H1 (cell line): ENCODE results near the gene SLC44A5. TPM values are rescaled to one million over a fixed set of nuclear protein-coding genes. Genes with fewer than 3 reads are reported as not detected.

Source experiments
- CTCF ChIA-PET: fragments of 300-600 bp; sonication (Branson Sonifier 250); formaldehyde crosslinking; loops from one replicate; lab custom pipeline; 2021; ENCODE audit not compliant: partially characterized antibody; lab: Charles Lee
- POLR2A ChIA-PET: fragments of 300-600 bp; sonication (Branson Sonifier 250); formaldehyde crosslinking; loops from one replicate; lab custom pipeline; 2021; ENCODE audit warnings: inconsistent platforms; ENCODE audit not compliant: partially characterized antibody; lab: Charles Lee
- DNase-seq, 2 experiments: peaks; one replicate each; pipeline versions ENCODE4 v3.0.0 to v3.0.0-alpha.2; 2010 to 2022; ENCODE audit warnings: low spot score in 2 of 2, low read depth in 1 of 2, mixed read lengths in 1 of 2
- FAIRE-seq: peaks from 2 replicates; lab custom pipeline; 2011; peaks lifted over from hg19 to GRCh38; lab: Jason Lieb, UNC
- H2AFZ ChIP-seq: 2 replicates; pipeline ENCODE4 v1.8.1; 2012; ENCODE audit warnings: low read length, inconsistent platforms
- H2AK5ac ChIP-seq: 2 replicates; pipeline ENCODE4 v1.6.1; 2013; ENCODE audit warnings: low read depth, low read length
- H2BK120ac ChIP-seq: replicated peaks from 2 replicates; pipeline ENCODE3; 2013; ENCODE audit warnings: low read depth, low read length, inconsistent platforms
- H2BK12ac ChIP-seq: 2 replicates; pipeline ENCODE4 v1.6.1; 2013; ENCODE audit warnings: low read depth, low read length
- H2BK15ac ChIP-seq: 2 replicates; pipeline ENCODE4 v1.6.1; 2013; ENCODE audit warnings: low read length
- H2BK20ac ChIP-seq: 2 replicates; pipeline ENCODE4 v1.6.1; 2013; ENCODE audit warnings: low read length
- H2BK5ac ChIP-seq: 2 replicates; pipeline ENCODE4 v1.6.1; 2013; ENCODE audit warnings: low read depth, low read length
- H3K14ac ChIP-seq: 2 replicates; pipeline ENCODE4 v1.6.1; 2013; ENCODE audit warnings: inconsistent platforms; ENCODE audit not compliant: insufficient read length
- H3K18ac ChIP-seq: 2 replicates; pipeline ENCODE4 v1.6.1; 2013; ENCODE audit warnings: low read length; ENCODE audit errors: extremely low read depth
- H3K23ac ChIP-seq: 2 replicates; pipeline ENCODE4 v1.6.1; 2013; ENCODE audit warnings: inconsistent platforms; ENCODE audit not compliant: insufficient read length
- H3K23me2 ChIP-seq: 2 replicates; pipeline ENCODE4 v1.6.1; 2013; ENCODE audit warnings: low read depth, low read length
- H3K27ac ChIP-seq: 2 replicates; pipeline ENCODE4 v1.6.1; 2011; ENCODE audit warnings: low read depth, low read length, inconsistent platforms
- H3K27me3 ChIP-seq, 4 experiments: replicated peaks in 1 of 4; 1 replicate in 1 of 4; 2 replicates in 3 of 4; pipeline versions ENCODE4 v1.6.1 to v1.8.1; 2011 to 2013; ENCODE audit warnings: low read length in 3 of 4, mild to moderate bottlenecking in 3 of 4, inconsistent platforms in 2 of 4, mixed read lengths in 2 of 4, moderate library complexity in 1 of 4; ENCODE audit not compliant: control insufficient read depth in 3 of 4, insufficient read depth in 3 of 4; ENCODE audit errors: extremely low read depth in 1 of 4
- H3K36me3 ChIP-seq, 4 experiments: 2 replicates each; pipeline versions ENCODE4 v1.6.1 to v1.8.1; 2011 to 2013; ENCODE audit warnings: mild to moderate bottlenecking in 4 of 4, low read length in 3 of 4, moderate library complexity in 2 of 4, control low read depth in 1 of 4, inconsistent platforms in 1 of 4; ENCODE audit not compliant: insufficient read depth in 4 of 4, control insufficient read depth in 2 of 4
- H3K4ac ChIP-seq: replicated peaks from 2 replicates; pipeline ENCODE3; 2013; ENCODE audit warnings: low read length, low read depth, mixed read lengths, inconsistent platforms; ENCODE audit not compliant: insufficient read length
- H3K4me1 ChIP-seq, 4 experiments: replicated peaks in 1 of 4; 1 replicate in 1 of 4; 2 replicates in 3 of 4; pipeline versions ENCODE4 v1.6.1 to v1.8.1; 2011 to 2013; ENCODE audit warnings: low read length in 3 of 4, inconsistent platforms in 2 of 4, mixed read lengths in 1 of 4; ENCODE audit not compliant: insufficient read depth in 4 of 4, control insufficient read depth in 3 of 4
- H3K4me2 ChIP-seq, 2 experiments: 2 replicates each; pipeline versions ENCODE4 v1.6.1 to v1.8.1; 2011 to 2013; ENCODE audit warnings: low read depth in 2 of 2, low read length in 2 of 2, control low read depth in 1 of 2, inconsistent platforms in 1 of 2, mild to moderate bottlenecking in 1 of 2; ENCODE audit not compliant: insufficient read depth in 1 of 2
- H3K4me3 ChIP-seq, 4 experiments: fragments of 200-600, 300-600 bp in 1 of 4; sonication (generic), shearing (Covaris generic), sonication (Bioruptor Twin) in 1 of 4; 2 replicates each; pipeline versions ENCODE4 v1.5.1 to v1.8.1; 2011 to 2016; ENCODE audit warnings: low read length in 4 of 4, low read depth in 3 of 4, control low read depth in 2 of 4, inconsistent platforms in 2 of 4, mild to moderate bottlenecking in 2 of 4, mixed read lengths in 1 of 4, moderate library complexity in 1 of 4; ENCODE audit not compliant: insufficient read depth in 2 of 4; ENCODE audit errors: extremely low read depth in 1 of 4
- H3K56ac ChIP-seq: replicated peaks from 2 replicates; pipeline ENCODE3; 2013; ENCODE audit warnings: low read depth, mild to moderate bottlenecking, mixed read lengths, low read length, inconsistent platforms; ENCODE audit not compliant: insufficient read length
- H3K79me1 ChIP-seq: 2 replicates; pipeline ENCODE4 v1.6.1; 2013; ENCODE audit warnings: low read depth, low read length, control low read depth
- H3K79me2 ChIP-seq, 2 experiments: 2 replicates each; pipeline versions ENCODE4 v1.6.1 to v1.8.1; 2012 to 2013; ENCODE audit warnings: low read length in 2 of 2, mild to moderate bottlenecking in 2 of 2, inconsistent platforms in 1 of 2; ENCODE audit not compliant: insufficient read depth in 2 of 2, control insufficient read depth in 1 of 2
- H3K9ac ChIP-seq, 4 experiments: replicated peaks in 1 of 4; 1 replicate in 1 of 4; 2 replicates in 3 of 4; pipeline versions ENCODE4 v1.6.1 to v1.8.1; 2011 to 2013; ENCODE audit warnings: low read depth in 3 of 4, low read length in 3 of 4, control low read depth in 2 of 4, mild to moderate bottlenecking in 2 of 4, moderate library complexity in 2 of 4, inconsistent platforms in 1 of 4; ENCODE audit errors: extremely low read depth in 1 of 4
- H3K9me3 ChIP-seq, 2 experiments: 2 replicates each; pipeline versions ENCODE4 v1.6.1 to v1.8.1; 2012 to 2013; ENCODE audit warnings: mild to moderate bottlenecking in 2 of 2, moderate library complexity in 2 of 2, control low read depth in 1 of 2, inconsistent platforms in 1 of 2, low read depth in 1 of 2, low read length in 1 of 2, mixed read lengths in 1 of 2; ENCODE audit not compliant: insufficient read depth in 2 of 2
- H4K20me1 ChIP-seq, 2 experiments: replicated peaks in 1 of 2; 2 replicates each; pipeline versions ENCODE3 to v1.8.1; 2011 to 2013; ENCODE audit warnings: inconsistent platforms in 2 of 2, low read length in 2 of 2, mild to moderate bottlenecking in 1 of 2; ENCODE audit not compliant: insufficient read depth in 2 of 2, control insufficient read depth in 1 of 2
- H4K5ac ChIP-seq: 2 replicates; pipeline ENCODE4 v1.6.1; 2013; ENCODE audit warnings: low read length, low read depth, mixed read lengths, inconsistent platforms; ENCODE audit not compliant: insufficient read length
- H4K8ac ChIP-seq: 2 replicates; pipeline ENCODE4 v1.8.0; 2013; ENCODE audit warnings: mild to moderate bottlenecking, moderate library complexity, low read length, inconsistent platforms; ENCODE audit not compliant: insufficient read depth; ENCODE audit errors: extremely low read depth
- H4K91ac ChIP-seq: replicated peaks from 2 replicates; pipeline ENCODE3; 2013; ENCODE audit warnings: low read length, mixed read lengths, inconsistent platforms; ENCODE audit not compliant: insufficient read length
- ATF3 ChIP-seq: IDR thresholded peaks from 2 replicates; pipeline ENCODE4 v1.6.1; 2011; ENCODE audit warnings: low read depth, mild to moderate bottlenecking, low read length; ENCODE audit not compliant: insufficient read depth
- BCL11A ChIP-seq, 2 experiments: IDR thresholded peaks; one replicate each; pipeline ENCODE4 v1.6.1; 2011; ENCODE audit warnings: low read depth in 2 of 2, low read length in 2 of 2, mild to moderate bottlenecking in 2 of 2
- CTBP2 ChIP-seq: IDR thresholded peaks from 2 replicates; pipeline ENCODE4 v1.7.0; 2011; ENCODE audit warnings: borderline replicate concordance, mild to moderate bottlenecking, moderate library complexity, mixed read lengths, low read length; ENCODE audit not compliant: insufficient read depth, insufficient read length
- CTCF ChIP-seq, 3 experiments: IDR thresholded peaks; 1 replicate in 2 of 3; 2 replicates in 1 of 3; pipeline versions ENCODE4 v1.5.1 to v1.6.1; 2011; ENCODE audit warnings: low read length in 3 of 3, mild to moderate bottlenecking in 3 of 3, inconsistent platforms in 2 of 3, low read depth in 1 of 3, moderate library complexity in 1 of 3; ENCODE audit not compliant: insufficient read depth in 1 of 3; ENCODE audit errors: control extremely low read depth in 1 of 3
- NANOG ChIP-seq: IDR thresholded peaks from 2 replicates; pipeline ENCODE4 v1.6.1; 2011; ENCODE audit warnings: low read length, low read depth, mild to moderate bottlenecking, inconsistent platforms; ENCODE audit not compliant: insufficient read depth, poor library complexity, severe bottlenecking
- NRF1 ChIP-seq: IDR thresholded peaks from 2 replicates; pipeline ENCODE4 v1.6.1; 2011; ENCODE audit warnings: mild to moderate bottlenecking, low read depth, low read length, improper control_type of control experiment
- RAD21 ChIP-seq, 2 experiments: IDR thresholded peaks in 1 of 2; conservative IDR thresholded peaks in 1 of 2; 2 replicates each; pipeline ENCODE4 v1.6.1; 2011; ENCODE audit warnings: low read depth in 2 of 2, low read length in 2 of 2, improper control_type of control experiment in 1 of 2, inconsistent platforms in 1 of 2, mild to moderate bottlenecking in 1 of 2, moderate library complexity in 1 of 2
- SUZ12 ChIP-seq: fragments of 200-600 bp; sonication (generic); IDR thresholded peaks from 2 replicates; pipeline ENCODE4 v1.6.1; 2012; ENCODE audit warnings: mild to moderate bottlenecking, inconsistent platforms, low read length, moderate library complexity, mixed read lengths
- TAF7 ChIP-seq: optimal IDR thresholded peaks from 2 replicates; pipeline ENCODE3; 2011; ENCODE audit warnings: low read depth, mild to moderate bottlenecking, inconsistent platforms, low read length, moderate library complexity, borderline replicate concordance
- TBP ChIP-seq: IDR thresholded peaks from 2 replicates; pipeline ENCODE4 v1.6.1; 2011; ENCODE audit warnings: low read depth, low read length, improper control_type of control experiment
- WGBS, 2 experiments: shearing (Covaris generic) in 1 of 2; methylation state at CpG; one replicate each; pipeline versions ENCODE4 v1.1.6 to v1.1.7; 2013 to 2015; ENCODE audit warnings: low lambda C conversion rate in 2 of 2, mixed read lengths in 2 of 2, inconsistent platforms in 1 of 2, low coverage in 1 of 2, missing lambda C conversion rate in 1 of 2; ENCODE audit not compliant: insufficient replicate concordance in 2 of 2, insufficient coverage in 1 of 2, insufficient read length in 1 of 2; ENCODE audit errors: extremely low coverage in 1 of 2, missing lambda C conversion rate in 1 of 2; 5-methylcytosine and 5-hydroxymethylcytosine counted together
- polyA plus RNA-seq, 7 experiments: library from polyadenylated mRNA; depleted of rRNA in 3 of 7; stranded (reverse) in 5 of 7; unstranded in 2 of 7; fragments of >200 nt in 5 of 7; fragments of 200-250 nt in 2 of 7; gene quantifications; 1 replicate in 5 of 7; 2 replicates in 1 of 7; 4 replicates in 1 of 7; pipeline versions ENCODE4 v1.2.1 to v1.2.3, GENCODE V29; 2011 to 2013; ENCODE audit warnings: missing spikeins in 2 of 7, mixed read lengths in 2 of 7
- total RNA-seq: library from RNA; stranded (reverse); fragmentation: NEBNext Ultra II Directional; extraction: Animal tissue kit (Norgen Biotek cat#: 25700); gene quantifications from 2 replicates; pipeline ENCODE4 v1.2.1, GENCODE V29; 2021

Gene SLC44A5
- total and polyA plus RNA-seq, 2 of the 8 experiments (the other 6 are each of a cell fraction or from before 2014, with no cell fraction given) = 1.8 to 3.3 TPM

- Histone ChIP-seq H3K23ac (no peak overlapping the region), H2BK12ac (no peak overlapping the region), H2BK120ac (no peak overlapping the region), H4K8ac (no peak overlapping the region), H3K27ac (no peak overlapping the region), H4K5ac (no peak overlapping the region), H2AFZ (no peak overlapping the region), H3K9ac (no peak overlapping the region), H2AK5ac (no peak overlapping the region), H3K23me2 (no peaks in the 10 kb centered on the region), H4K91ac (no peak overlapping the region), H3K36me3 (no peaks in the 10 kb centered on the region), H2BK5ac (no peak overlapping the region), H3K4me2 (no peak overlapping the region), H3K4me3 (no peak overlapping the region), H2BK20ac (no peak overlapping the region), H3K9me3 (no peaks in the 10 kb centered on the region), H3K14ac (no peak overlapping the region), H3K18ac (no peak overlapping the region), H3K79me2 (no peaks in the 10 kb centered on the region), H2BK15ac (no peak overlapping the region), H3K56ac (no peak overlapping the region), H3K4me1 (peaks cover 0 to 3% (median 0%) of the 10 kb centered on the region in 4 experiments; a peak in 1 of 7 replicates), H3K27me3 (no peaks in the 10 kb centered on the region), H3K4ac (no peak overlapping the region), H3K79me1 (no peaks in the 10 kb centered on the region), H4K20me1 (no peaks in the 10 kb centered on the region)
- 95% methylated on average over 2 of the region's 2 CpGs; no CpG with 5 or more reads in 1 of the 2 experiments for WGBS, 2 experiments
- ChIA-PET POLR2A (no interaction called here), CTCF (interaction anchor here (1.0 to 2.7 kb wide), 5 partner anchors 9 to 304 kb away, joined by 3 to 25 read pairs (median 4); no protein-coding TSS in a partner anchor)
- no peak for FAIRE-seq
- DNase-seq = no peak
- TF ChIP-seq RAD21 (IDR thresholded peaks at IDR 0.05 in 1 of 2, conservative IDR thresholded peaks at IDR 0.05 in 1 of 2; ENCODE audit: low read depth in 2 of 2, low read length in 2 of 2) (no peak), TBP (no peak), CTCF (IDR thresholded peaks at IDR 0.05; ENCODE audit: control extremely low read depth in 1 of 3, insufficient read depth in 1 of 3, low read depth in 1 of 3, low read length in 3 of 3) (no peak), BCL11A (IDR thresholded peaks at IDR 0.05; ENCODE audit: low read depth in 2 of 2, low read length in 2 of 2) (no peak), CTBP2 (no peak), SUZ12 (no peak), NRF1 (no peak), ATF3 (no peak), TAF7 (no peak), NANOG (no peak)
These were observed 283.5 kb downstream of the SLC44A5 start for GRCh38 chr1:75327395-75327794.
